Measurements from ENCODE around the gene RLBP1. TPM values are rescaled to one million over a fixed set of nuclear protein-coding genes. Genes with fewer than 3 reads are reported as not detected.

The RLBP1 gene
- not detected in 2 replicates for total RNA-seq (2012; rRNA removed)
- not detected in 2 replicates for polyA plus RNA-seq (2012; rRNA removed)
- polyA plus RNA-seq (2012; cell fraction: cytosol; rRNA removed) = not detected in 2 replicates
- not detected in 2 replicates for polyA plus RNA-seq (2012; cell fraction: nucleus; rRNA removed; ENCODE audit: low replicate concordance)
- not detected for Bru-seq, nascent RNA
- percentile 8 among the genes with signal in this experiment for BruChase-seq, experiment 1, labeled RNA remaining after a 6-hour chase
- not detected for BruChase-seq, experiment 2, labeled RNA remaining after a 2-hour chase
- long read RNA-seq = 0 reads

- Histone ChIP-seq H3K56ac (ENCODE audit: extremely low read depth, insufficient read depth, low read length) (no peak within 1 kb of the TSS), H3K23ac (ENCODE audit: low read depth, low read length) (no peak within 1 kb of the TSS), H2AK9ac (replicated peaks; ENCODE audit: low read depth, low read length, poor library complexity) (no peak within 1 kb of the TSS), H3K9me1 (ENCODE audit: insufficient read depth, low read length) (no peaks in the 10 kb centered on the region), H3K36me3 (ENCODE audit: control insufficient read depth, insufficient read depth, low read length) (no peaks in the 10 kb centered on the region), H3K4ac (ENCODE audit: low read depth, low read length) (no peak within 1 kb of the TSS), H3K4me2 (ENCODE audit: low read depth, low read length) (no peak within 1 kb of the TSS), H2AFZ (replicated peaks; ENCODE audit: low read length, poor library complexity) (no peak within 1 kb of the TSS), H4K91ac (ENCODE audit: insufficient read depth, low read depth, low read length) (no peak within 1 kb of the TSS), H2AK5ac (ENCODE audit: low read depth, low read length) (no peak within 1 kb of the TSS), H3K27ac (ENCODE audit: insufficient read depth, low read length) (no peak within 1 kb of the TSS), H3K79me1 (ENCODE audit: low read depth in 1 of 2, low read length in 2 of 2) (no peaks in the 10 kb centered on the region), H3K9me3 (ENCODE audit: control insufficient read depth, insufficient read depth, low read length) (no peaks in the 10 kb centered on the region), H2BK5ac (ENCODE audit: low read depth, low read length, poor library complexity, severe bottlenecking) (no peak within 1 kb of the TSS), H3K9ac (ENCODE audit: low read depth, low read length) (no peak within 1 kb of the TSS), H2BK120ac (ENCODE audit: low read depth, low read length) (no peak within 1 kb of the TSS), H2BK15ac (ENCODE audit: low read depth, low read length) (no peak within 1 kb of the TSS), H4K5ac (ENCODE audit: low read depth, low read length) (no peak within 1 kb of the TSS), H3K4me1 (ENCODE audit: control insufficient read depth, insufficient read depth, low read length) (no peaks in the 10 kb centered on the region), H3K18ac (ENCODE audit: low read depth, low read length) (no peak within 1 kb of the TSS), H3K4me3 (ENCODE audit: insufficient read depth, low read depth, low read length) (no peak within 1 kb of the TSS), H4K20me1 (ENCODE audit: insufficient read depth, low read length) (no peaks in the 10 kb centered on the region), H4K8ac (ENCODE audit: low read depth in 2 of 2, low read length in 2 of 2) (no peak within 1 kb of the TSS), H2BK20ac (ENCODE audit: low read depth, low read length) (no peak within 1 kb of the TSS), H3K14ac (replicated peaks; ENCODE audit: low read depth, low read length) (no peak within 1 kb of the TSS), H3K27me3 (ENCODE audit: control insufficient read depth, insufficient read depth, low read length) (peaks cover 27% of the 10 kb centered on the region)
- dilution Hi-C loops (cut with HindIII; ENCODE audit: low sequenced_read_pairs, unreplicated experiment) (no loop called here), intact Hi-C loops (cut with micrococcal nuclease) (no loop called here), in situ Hi-C loops (cut with MboI; ENCODE audit: low sequenced_read_pairs) (no loop called here)
- WGBS, 2 experiments (ENCODE audit: extremely low coverage in 2 of 2, insufficient read length in 1 of 2) = 65% methylated on average over 4 of the region's 11 CpGs; no CpG with 5 or more reads in 1 of the 2 experiments
- POLR2A ChIA-PET (ENCODE audit: unreplicated experiment) = no interaction called here
- TF ChIP-seq USF2 (IDR thresholded peaks at IDR 0.05; ENCODE audit: low read depth, low read length) (no peak), CEBPB (IDR thresholded peaks at IDR 0.05; ENCODE audit: low read depth, low read length) (no peak), CHD1 (IDR thresholded peaks at IDR 0.05; ENCODE audit: low read depth, low read length) (no peak), CTCF (conservative IDR thresholded peaks at IDR 0.05; ENCODE audit: low read depth, low read length) (no peak), MAFK (IDR thresholded peaks at IDR 0.05; ENCODE audit: low read depth, low read length) (no peak), FOS (IDR thresholded peaks at IDR 0.05; ENCODE audit: low read depth, low read length) (no peak), BHLHE40 (IDR thresholded peaks at IDR 0.05; ENCODE audit: low read depth, low read length) (no peak), NFE2L2 (IDR thresholded peaks at IDR 0.05; ENCODE audit: low read depth, low read length) (no peak), ELK1 (IDR thresholded peaks at IDR 0.05; ENCODE audit: borderline replicate concordance, low read depth, low read length) (no peak), MXI1 (IDR thresholded peaks at IDR 0.05; ENCODE audit: borderline replicate concordance, low read depth, low read length) (no peak), POLR2A (IDR thresholded peaks at IDR 0.05; ENCODE audit: low read depth, low read length) (no peak), MAZ (IDR thresholded peaks at IDR 0.05; ENCODE audit: borderline replicate concordance, low read depth, low read length) (no peak), RFX5 (IDR thresholded peaks at IDR 0.05; ENCODE audit: low read depth, low read length) (no peak), RAD21 (IDR thresholded peaks at IDR 0.05; ENCODE audit: low read length) (no peak), RCOR1 (IDR thresholded peaks at IDR 0.05; ENCODE audit: insufficient replicate concordance, low read length) (no peak), SMC3 (IDR thresholded peaks at IDR 0.05; ENCODE audit: low read depth, low read length) (no peak)
- CTCF ChIA-PET = interaction anchor here (0.6 kb wide), 1 partner anchor 600 kb away, joined by 3 read pairs; no protein-coding TSS in a partner anchor
- no TSS peak for BruUV-seq (replicated peaks)
- DNase-seq (no peak), ATAC-seq (ENCODE audit: low read depth) (no peak)
Measured at GRCh38 chr15:89221543-89221942, at the start of gene RLBP1. Gene RLBP1 (minus strand): TSS chr15:89221579. CDS start chr15:89218975, 2,604 bp downstream.
